ENCODE results near the gene PRM3.

The PRM3 gene

DNA sequence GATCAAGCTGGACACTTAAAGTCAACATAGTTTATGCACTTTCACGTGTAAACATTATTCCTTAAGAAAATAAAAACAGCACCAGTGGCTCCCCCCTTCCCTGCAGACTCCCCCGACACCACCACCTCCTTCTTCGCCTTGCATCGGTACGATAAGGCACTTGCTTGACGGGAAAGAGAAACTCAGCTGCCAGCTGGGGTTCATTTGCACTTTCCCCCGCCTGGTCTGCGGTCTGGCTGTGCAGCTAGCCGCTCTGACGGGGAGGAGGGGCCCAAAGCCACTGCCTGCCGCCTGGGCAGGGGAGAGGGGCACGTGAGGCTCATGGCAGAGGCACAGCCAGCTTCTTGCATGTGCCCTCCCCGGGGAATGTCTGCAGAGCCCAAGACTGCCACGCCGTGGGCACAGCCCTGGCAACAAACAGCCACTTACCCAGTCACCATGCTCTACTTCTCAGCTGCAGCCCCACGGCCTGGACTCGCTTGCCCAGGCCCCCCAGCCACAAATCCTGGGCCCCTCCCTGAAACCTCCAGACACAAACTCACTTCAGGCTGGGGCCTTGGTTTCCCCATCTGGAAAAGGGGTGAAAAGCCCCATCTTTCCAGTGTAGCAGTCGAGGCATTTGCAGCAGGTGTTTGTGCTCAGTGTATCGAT lies 24.2 kb upstream of the PRM3 start:
- no peak overlapping the region for H3K27ac ChIP-seq
- TF ChIP-seq, protein P1, sequence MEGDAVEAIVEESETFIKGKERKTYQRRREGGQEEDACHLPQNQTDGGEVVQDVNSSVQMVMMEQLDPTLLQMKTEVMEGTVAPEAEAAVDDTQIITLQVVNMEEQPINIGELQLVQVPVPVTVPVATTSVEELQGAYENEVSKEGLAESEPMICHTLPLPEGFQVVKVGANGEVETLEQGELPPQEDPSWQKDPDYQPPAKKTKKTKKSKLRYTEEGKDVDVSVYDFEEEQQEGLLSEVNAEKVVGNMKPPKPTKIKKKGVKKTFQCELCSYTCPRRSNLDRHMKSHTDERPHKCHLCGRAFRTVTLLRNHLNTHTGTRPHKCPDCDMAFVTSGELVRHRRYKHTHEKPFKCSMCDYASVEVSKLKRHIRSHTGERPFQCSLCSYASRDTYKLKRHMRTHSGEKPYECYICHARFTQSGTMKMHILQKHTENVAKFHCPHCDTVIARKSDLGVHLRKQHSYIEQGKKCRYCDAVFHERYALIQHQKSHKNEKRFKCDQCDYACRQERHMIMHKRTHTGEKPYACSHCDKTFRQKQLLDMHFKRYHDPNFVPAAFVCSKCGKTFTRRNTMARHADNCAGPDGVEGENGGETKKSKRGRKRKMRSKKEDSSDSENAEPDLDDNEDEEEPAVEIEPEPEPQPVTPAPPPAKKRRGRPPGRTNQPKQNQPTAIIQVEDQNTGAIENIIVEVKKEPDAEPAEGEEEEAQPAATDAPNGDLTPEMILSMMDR (IDR thresholded peaks at IDR 0.05), result peak; percentile 11
- H3K4me2 ChIP-seq (ENCODE audit: low read length), result peak overlapping the region; percentile 47
- no peaks in the 10 kb centered on the region for H3K27me3 ChIP-seq (ENCODE audit: control insufficient read depth, insufficient read depth, low read length)
- H3K9me3 ChIP-seq (ENCODE audit: control insufficient read depth, low read length), result no peaks in the 10 kb centered on the region
- no peak overlapping the region for H3K4me3 ChIP-seq (ENCODE audit: low read depth, low read length)
- peak overlapping the region; percentile 85 for H2AFZ ChIP-seq
- no peak overlapping the region for H3K9ac ChIP-seq
- no peaks in the 10 kb centered on the region for H3K79me2 ChIP-seq
- H3K36me3 ChIP-seq (ENCODE audit: control insufficient read depth, insufficient read depth, low read length), result no peaks in the 10 kb centered on the region
- peaks cover 13% of the 10 kb centered on the region for H3K4me1 ChIP-seq

DNA sequence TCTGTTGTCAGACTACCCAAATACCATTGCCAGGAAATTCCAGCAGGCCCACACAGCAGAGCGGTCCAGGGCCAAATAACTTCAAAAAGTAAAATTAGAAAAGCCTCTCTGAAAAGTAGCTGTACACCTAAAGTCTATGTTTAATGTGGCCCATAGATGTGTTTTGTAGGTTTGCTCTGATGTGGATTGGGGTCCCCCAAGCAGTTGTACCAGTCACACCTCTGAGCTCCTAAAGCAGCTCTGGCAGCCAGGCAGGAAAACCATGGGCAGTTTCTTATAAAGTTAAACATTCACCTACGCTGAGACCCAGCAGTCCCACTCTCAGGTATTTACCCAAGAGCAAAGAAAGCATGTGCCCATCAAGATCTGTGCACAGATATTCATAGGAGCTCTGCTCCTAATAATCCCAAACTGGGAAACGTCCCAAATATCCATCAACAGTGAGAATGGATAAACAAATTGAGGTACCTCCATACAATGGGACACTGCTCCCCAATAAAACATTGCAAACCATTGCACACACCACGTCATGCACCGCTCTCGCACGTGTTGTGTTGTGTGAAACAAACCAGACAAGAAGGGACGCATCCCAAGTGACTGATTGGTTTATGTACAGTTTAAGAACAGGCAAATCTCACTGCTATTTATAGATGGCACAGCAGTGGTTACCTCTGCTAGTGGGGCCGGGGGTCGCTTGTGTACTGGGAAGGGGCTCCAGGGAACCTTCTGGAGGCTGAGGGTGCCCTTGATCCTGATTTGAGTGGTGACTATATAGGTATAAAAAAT lies 23.5 kb upstream of the PRM3 start:
- no peaks in the 10 kb centered on the region for H3K27me3 ChIP-seq (ENCODE audit: control insufficient read depth, insufficient read depth, low read length)
- H3K79me2 ChIP-seq, result no peaks in the 10 kb centered on the region
- H3K4me2 ChIP-seq (ENCODE audit: low read length), result peak overlapping the region; percentile 47
- no peak overlapping the region for H3K27ac ChIP-seq
- no peaks in the 10 kb centered on the region for H3K36me3 ChIP-seq (ENCODE audit: control insufficient read depth, insufficient read depth, low read length)
- H3K9ac ChIP-seq, result no peak overlapping the region
- H3K4me1 ChIP-seq, result peaks cover 11% of the 10 kb centered on the region
- TF ChIP-seq, protein P1 (IDR thresholded peaks at IDR 0.05), result no peak
- H2AFZ ChIP-seq, result peak overlapping the region; percentile 85
- no peak overlapping the region for H3K4me3 ChIP-seq (ENCODE audit: low read depth, low read length)
- H3K9me3 ChIP-seq (ENCODE audit: control insufficient read depth, low read length), result no peaks in the 10 kb centered on the region

DNA sequence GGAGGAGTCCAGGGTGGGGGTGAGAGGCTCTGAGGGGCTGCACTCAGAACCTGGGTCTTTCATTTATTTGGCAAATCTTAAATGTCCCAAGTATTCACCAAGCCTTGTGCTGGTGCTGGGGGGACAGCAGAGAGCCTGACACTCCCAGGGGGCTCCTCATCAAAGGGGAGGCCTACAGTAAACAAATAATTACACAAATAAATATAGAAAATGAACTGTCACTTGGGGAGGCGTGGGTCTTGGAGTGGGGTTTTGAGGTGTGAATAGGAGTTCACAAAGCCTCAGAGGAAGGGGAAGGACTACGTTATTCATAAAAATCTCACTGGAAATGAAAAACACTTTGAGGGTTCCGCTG lies 22.9 kb upstream of the PRM3 start:
- Histone ChIP-seq H2AFZ (no peak overlapping the region), H3K27me3 (ENCODE audit: control insufficient read depth, insufficient read depth, low read length) (no peaks in the 10 kb centered on the region), H3K9me3 (ENCODE audit: control insufficient read depth, low read length) (no peaks in the 10 kb centered on the region), H3K4me2 (ENCODE audit: low read length) (no peak overlapping the region), H3K4me1 (peaks cover 11% of the 10 kb centered on the region), H3K4me3 (ENCODE audit: low read depth, low read length) (no peak overlapping the region), H3K27ac (no peak overlapping the region), H3K36me3 (ENCODE audit: control insufficient read depth, insufficient read depth, low read length) (no peaks in the 10 kb centered on the region), H3K9ac (no peak overlapping the region), H3K79me2 (no peaks in the 10 kb centered on the region)
- TF ChIP-seq, protein P1 (IDR thresholded peaks at IDR 0.05), result no peak

DNA sequence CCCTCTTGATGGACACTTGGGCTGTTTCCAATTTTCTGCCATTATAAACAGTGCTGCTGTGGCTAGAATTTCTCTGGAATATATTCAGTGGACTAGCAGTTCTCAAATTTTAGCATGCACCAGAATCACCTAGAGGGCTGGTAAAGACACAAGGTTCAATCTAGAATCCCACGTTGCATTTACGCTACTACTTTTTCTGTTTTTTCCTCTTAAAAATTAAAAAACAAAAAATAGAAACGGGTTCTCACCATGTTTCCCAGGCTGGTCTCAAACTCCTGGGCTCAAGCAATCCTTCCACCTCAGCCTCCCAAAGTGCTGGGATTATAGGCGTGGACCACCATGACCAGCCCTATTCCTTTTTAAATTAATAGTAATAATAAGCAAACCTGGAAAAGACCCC lies 22.2 kb upstream of the PRM3 start:
- Histone ChIP-seq H3K4me1 (peaks cover 11% of the 10 kb centered on the region), H3K9ac (no peak overlapping the region), H3K4me3 (ENCODE audit: low read depth, low read length) (no peak overlapping the region), H3K27ac (no peak overlapping the region), H2AFZ (no peak overlapping the region), H3K36me3 (ENCODE audit: control insufficient read depth, insufficient read depth, low read length) (no peaks in the 10 kb centered on the region), H3K79me2 (no peaks in the 10 kb centered on the region), H3K4me2 (ENCODE audit: low read length) (no peak overlapping the region), H3K9me3 (ENCODE audit: control insufficient read depth, low read length) (no peaks in the 10 kb centered on the region), H3K27me3 (ENCODE audit: control insufficient read depth, insufficient read depth, low read length) (no peaks in the 10 kb centered on the region)
- TF ChIP-seq, protein P1 (IDR thresholded peaks at IDR 0.05), result no peak

All from parathyroid adenoma (tissue), 2 donors.